Body of pancreas (tissue), 4 donors: ENCODE data around the gene ARL5C.

ENCODE experiments used
- CTCF ChIP-seq, 7 experiments: fragments of 450-650 bp in 4 of 7; fragments of 200-600 bp in 3 of 7; sonication (generic) in 3 of 7; IDR thresholded peaks; one replicate each; pipeline ENCODE4 v1.5.1; 2016 to 2019; ENCODE audit warnings: antibody characterized with exemption in 7 of 7
- POLR2A ChIP-seq, 3 donors: fragments of 450-650 bp; IDR thresholded peaks; one replicate each; pipeline ENCODE4 v1.6.1; 2016; ENCODE audit warnings: antibody characterized with exemption in 3 of 3, mild to moderate bottlenecking in 2 of 3

GRCh38 chr17:39199820-39200069 is 33.8 kb upstream of the ARL5C start:
- no peak for TF ChIP-seq CTCF (IDR thresholded peaks at IDR 0.05)
- no peak for TF ChIP-seq POLR2A (IDR thresholded peaks at IDR 0.05)
